Activated T-cell treated with anti-CD3 and anti-CD28 coated beads, Interleukin-2, amount 50 U/mL, for 72 hours (primary cell): ENCODE measurements around the gene DOCK11. TPM values are rescaled to one million over a fixed set of nuclear protein-coding genes. Genes with fewer than 3 reads are reported as not detected.
"Not testable (repeated sequence)": the region's sequence is repeated elsewhere in the genome, so short reads cannot be mapped to it uniquely, and the experiment has no call there.

Experiments used
- ATAC-seq, 2 donors: fragments of 150-1000 bp; cut with Tn5 transposase; replicated peaks in 1 of 2; 2 replicates each; pipeline ENCODE4 v1.10.0; 2021; ENCODE audit warnings: moderate library complexity in 2 of 2, mild to moderate bottlenecking in 1 of 2
- DNase-seq, 2 donors: peaks; one replicate each; pipeline ENCODE4 v3.0.0; 2021 to 2022; ENCODE audit warnings: mixed read lengths in 1 of 2
- H3K27ac Mint-ChIP-seq: one replicate; pipeline ENCODE4 v1.8.0; 2022; ENCODE audit warnings: mild to moderate bottlenecking, moderate library complexity, mixed read lengths
- H3K27me3 Mint-ChIP-seq: one replicate; pipeline ENCODE4 v1.8.0; 2022; ENCODE audit warnings: low read depth, mixed read lengths
- H3K36me3 Mint-ChIP-seq, 2 donors: one replicate each; pipeline ENCODE4 v1.8.0; 2022; ENCODE audit warnings: mixed read lengths in 2 of 2, mild to moderate bottlenecking in 1 of 2; ENCODE audit not compliant: insufficient read depth in 2 of 2
- H3K4me1 Mint-ChIP-seq: one replicate; pipeline ENCODE4 v1.8.0; 2022; ENCODE audit warnings: low read depth, mixed read lengths
- H3K4me3 Mint-ChIP-seq, 2 donors: one replicate each; pipeline ENCODE4 v1.8.0; 2022; ENCODE audit warnings: mild to moderate bottlenecking in 2 of 2, mixed read lengths in 2 of 2, moderate library complexity in 2 of 2
- H3K9me3 Mint-ChIP-seq, 2 donors: one replicate each; pipeline ENCODE4 v1.8.0; 2022; ENCODE audit warnings: mixed read lengths in 2 of 2
- total RNA-seq, 2 donors: library from RNA; stranded (reverse); gene quantifications; one replicate each; pipeline ENCODE4 v1.2.3, GENCODE V29; 2022

Gene DOCK11
- total RNA-seq, 2 donors from 2014 or later, result 65.2 to 71.0 TPM

DNA sequence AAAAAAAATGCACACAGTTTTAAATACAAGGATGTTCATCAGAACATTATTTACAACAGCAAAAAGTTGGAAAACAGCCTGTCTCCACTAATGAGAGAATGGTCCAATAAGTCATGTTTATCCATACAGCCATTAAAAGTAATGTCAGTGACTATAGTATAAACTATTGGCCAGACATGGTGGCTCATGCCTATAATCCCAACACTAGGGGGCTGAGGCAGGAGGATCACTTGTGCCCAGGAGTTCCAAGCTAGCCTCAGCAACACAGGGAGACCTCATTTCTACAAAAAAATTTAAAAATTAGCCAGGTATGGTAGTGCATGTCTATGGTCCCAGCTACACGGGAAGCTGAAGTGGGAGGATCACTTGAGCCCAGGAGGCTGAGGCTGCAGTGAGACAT, 183.7 kb downstream of the DOCK11 start:
- no peaks in the 10 kb centered on the region for H3K27me3 Mint-ChIP-seq

DNA sequence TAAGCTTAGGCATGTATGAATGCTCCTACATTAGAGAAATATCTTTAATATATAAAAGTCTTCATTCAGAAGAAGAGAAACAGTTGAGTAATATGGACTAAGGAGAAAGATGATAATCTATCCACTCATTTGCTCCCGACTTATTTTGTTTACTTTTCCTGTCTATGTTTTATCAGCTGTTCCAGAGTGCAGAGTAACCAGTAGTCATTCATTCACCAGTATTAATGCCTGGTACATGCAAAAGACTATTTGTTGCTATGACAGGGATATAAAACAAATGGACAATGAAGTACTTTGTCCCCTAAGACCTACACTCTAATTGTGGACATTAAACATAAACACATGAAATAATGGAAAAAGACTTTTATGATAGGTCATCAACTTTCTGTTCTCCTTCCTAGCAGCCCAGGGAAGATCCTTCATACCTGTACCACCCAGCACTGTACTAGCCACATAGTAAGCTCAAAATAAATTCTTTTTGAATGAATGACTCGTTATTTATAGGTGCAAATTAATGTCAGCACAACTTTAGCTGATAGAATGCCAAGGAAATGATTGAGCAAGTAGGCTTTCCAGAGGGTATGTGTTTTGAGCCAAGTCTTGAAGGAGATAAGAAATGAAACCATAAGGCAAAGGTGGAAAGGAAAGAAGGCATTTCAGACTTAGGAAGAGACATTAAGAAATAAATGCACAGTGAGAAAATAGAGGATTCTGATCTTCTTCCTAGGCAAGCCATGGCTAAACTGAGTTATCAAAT, 186.8 kb downstream of the DOCK11 start:
- Mint-ChIP-seq H3K27me3 (no peaks in the 10 kb centered on the region), H3K27ac (peak overlapping the region; percentile 17), H3K4me3 (no peak overlapping the region), H3K36me3 (no peaks in the 10 kb centered on the region), H3K9me3 (no peaks in the 10 kb centered on the region), H3K4me1 (no peaks in the 10 kb centered on the region)
- ATAC-seq, result no peak
- DNase-seq, result no peak

More for the DNA sequence above, 183.7 kb downstream of the DOCK11 start:
- ATAC-seq (no peak), DNase-seq (no peak)
- Mint-ChIP-seq H3K4me3 (no peak overlapping the region), H3K36me3 (no peaks in the 10 kb centered on the region), H3K9me3 (no peaks in the 10 kb centered on the region), H3K27ac (no peak overlapping the region), H3K4me1 (no peaks in the 10 kb centered on the region)

GRCh38 chrX:118685393-118685792, 189.8 kb downstream of the DOCK11 start:
- ATAC-seq, result no peak
- Mint-ChIP-seq H3K4me1 (no peaks in the 10 kb centered on the region), H3K4me3 (no peak overlapping the region), H3K27ac (no peak overlapping the region), H3K36me3 (peaks cover 0 to 3% of the 10 kb centered on the region in 2 donors), H3K9me3 (no peaks in the 10 kb centered on the region), H3K27me3 (no peaks in the 10 kb centered on the region)
- no peak for DNase-seq

DNA sequence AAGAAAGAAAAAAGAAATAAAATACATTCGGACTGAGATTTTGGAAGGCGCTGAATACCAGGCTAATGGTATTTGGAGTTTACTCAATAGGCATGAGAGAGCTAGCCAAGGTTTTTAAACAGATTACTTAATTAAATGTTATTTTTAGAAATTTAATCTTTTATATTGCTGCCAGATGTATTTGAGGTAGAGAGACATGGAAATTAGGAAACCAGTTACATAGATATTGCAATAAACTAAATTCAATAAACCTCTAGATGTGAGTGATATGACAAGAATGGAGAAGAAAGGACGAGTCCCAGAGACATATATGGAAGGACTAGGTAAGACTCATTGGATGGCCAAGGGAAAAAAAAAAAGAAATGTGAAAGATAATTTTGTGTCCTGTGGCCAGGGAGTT, 193.3 kb downstream of the DOCK11 start:
- Mint-ChIP-seq H3K4me1 (no peaks in the 10 kb centered on the region), H3K9me3 (no peaks in the 10 kb centered on the region), H3K27me3 (no peaks in the 10 kb centered on the region), H3K27ac (no peak overlapping the region), H3K4me3 (no peak overlapping the region), H3K36me3 (peaks cover 0 to 3% of the 10 kb centered on the region in 2 donors)
- ATAC-seq (no peak), DNase-seq (no peak)

DNA sequence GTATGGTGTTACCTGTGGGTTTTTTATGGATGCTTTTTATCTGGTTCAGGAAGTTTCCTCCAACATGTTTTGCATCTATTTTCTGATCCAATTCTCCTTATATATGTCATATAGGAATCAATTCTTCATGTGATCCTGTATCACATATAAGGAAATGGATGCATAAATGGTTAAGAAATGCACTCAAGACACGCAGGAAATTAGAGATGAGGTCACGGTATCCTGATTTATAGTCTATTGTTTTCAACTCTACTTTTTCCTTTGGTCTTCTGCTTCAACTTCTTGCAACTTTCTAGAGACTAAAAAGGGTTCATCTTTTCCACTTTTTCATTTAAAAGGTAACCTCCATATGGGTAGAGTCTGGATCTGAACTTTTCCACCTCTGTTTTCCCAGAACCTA, 198.2 kb downstream of the DOCK11 start:
- no peaks in the 10 kb centered on the region for H3K36me3 Mint-ChIP-seq
- DNase-seq, result no peak
- H3K4me3 Mint-ChIP-seq, result no peak overlapping the region
- H3K9me3 Mint-ChIP-seq, result no peaks in the 10 kb centered on the region
- peaks cover 9% of the 10 kb centered on the region for H3K27me3 Mint-ChIP-seq
- no peaks in the 10 kb centered on the region for H3K4me1 Mint-ChIP-seq
- no peak for ATAC-seq
- no peak overlapping the region for H3K27ac Mint-ChIP-seq

GRCh38 chrX:118694638-118695037, 199.0 kb downstream of the DOCK11 start:
- Mint-ChIP-seq H3K4me3 (no peak overlapping the region), H3K4me1 (no peaks in the 10 kb centered on the region), H3K27ac (no peak overlapping the region)

GRCh38 chrX:118698516-118699170, 203.0 kb downstream of the DOCK11 start:
- Mint-ChIP-seq H3K27me3 (peaks cover 9% of the 10 kb centered on the region), H3K27ac (no peak overlapping the region), H3K4me3 (no peak overlapping the region), H3K36me3 (no peaks in the 10 kb centered on the region), H3K9me3 (no peaks in the 10 kb centered on the region), H3K4me1 (no peaks in the 10 kb centered on the region)
- no peak for ATAC-seq
- DNase-seq, result no peak

More at GRCh38 chrX:118694638-118695037, 199.0 kb downstream of the DOCK11 start:
- ATAC-seq (no peak), DNase-seq (no peak)
- H3K27me3 Mint-ChIP-seq, result peaks cover 9% of the 10 kb centered on the region
- H3K9me3 Mint-ChIP-seq, result no peaks in the 10 kb centered on the region
- H3K36me3 Mint-ChIP-seq, result no peaks in the 10 kb centered on the region

- Mint-ChIP-seq H3K27me3 (no peaks in the 10 kb centered on the region), H3K4me1 (no peaks in the 10 kb centered on the region), H3K36me3 (no peaks in the 10 kb centered on the region), H3K9me3 (no peaks in the 10 kb centered on the region), H3K27ac (no peak overlapping the region), H3K4me3 (no peak overlapping the region)
- ATAC-seq, result peak; percentile 38 to 40
- no peak for DNase-seq
Measured at GRCh38 chrX:118702741-118703140, 207.1 kb downstream of the DOCK11 start.

GRCh38 chrX:118706681-118707080, 211.1 kb downstream of the DOCK11 start:
- no peak for ATAC-seq
- H3K4me1 Mint-ChIP-seq, result no peaks in the 10 kb centered on the region
- no peak for DNase-seq
- no peaks in the 10 kb centered on the region for H3K27me3 Mint-ChIP-seq
- no peak overlapping the region for H3K27ac Mint-ChIP-seq
- no peaks in the 10 kb centered on the region for H3K36me3 Mint-ChIP-seq
- no peak overlapping the region for H3K4me3 Mint-ChIP-seq
- H3K9me3 Mint-ChIP-seq, result no peaks in the 10 kb centered on the region

DNA sequence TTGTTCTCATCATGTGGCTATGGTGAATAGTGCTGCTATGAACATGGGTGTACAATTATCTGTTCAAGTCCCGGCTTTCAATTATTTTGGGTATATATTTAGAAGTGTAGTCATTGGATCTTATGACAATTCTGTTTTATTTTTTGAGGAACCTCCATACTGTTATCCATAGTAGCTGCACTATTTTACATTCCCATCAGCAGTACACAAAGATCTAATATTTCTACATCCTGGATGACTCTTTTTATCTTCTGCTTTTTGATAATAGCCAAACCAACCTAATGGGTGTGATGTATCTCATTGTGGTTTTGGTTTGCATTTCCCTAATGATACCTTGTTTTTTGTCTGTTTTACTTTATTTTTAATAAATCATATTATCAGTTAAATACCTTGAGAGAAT, 218.9 kb downstream of the DOCK11 start:
- H3K4me1 Mint-ChIP-seq, result no peaks in the 10 kb centered on the region
- H3K27me3 Mint-ChIP-seq, result peaks cover 7% of the 10 kb centered on the region
- H3K4me3 Mint-ChIP-seq, result no peak overlapping the region
- H3K36me3 Mint-ChIP-seq, result no peaks in the 10 kb centered on the region
- H3K27ac Mint-ChIP-seq, result no peak overlapping the region
- DNase-seq (no peak), ATAC-seq (no peak)
- H3K9me3 Mint-ChIP-seq, result no peaks in the 10 kb centered on the region

- ATAC-seq, result not testable (repeated sequence)
Measured at GRCh38 chrX:118715917-118716316, 220.3 kb downstream of the DOCK11 start.

DNA sequence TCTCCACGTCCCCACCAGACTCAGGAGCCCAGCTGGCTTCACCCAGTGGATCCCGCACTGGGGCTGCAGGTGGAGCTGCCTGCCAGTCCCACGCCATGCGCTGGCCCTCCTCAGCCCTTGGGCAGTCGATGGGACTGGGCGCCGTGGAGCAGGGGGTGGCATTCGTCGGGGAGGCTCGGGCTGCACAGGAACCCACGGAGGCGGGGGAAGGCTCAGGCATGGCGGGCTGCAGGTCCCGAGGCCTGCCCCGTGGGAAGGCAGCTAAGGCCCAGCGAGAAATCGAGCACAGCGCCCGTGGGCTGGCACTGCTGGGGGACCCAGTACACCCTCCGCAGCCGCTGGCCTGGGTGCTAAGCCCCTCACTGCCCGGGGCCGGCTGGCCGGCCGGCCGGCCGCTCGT, 221.2 kb downstream of the DOCK11 start:
- not testable (repeated sequence) for DNase-seq, H3K27me3 Mint-ChIP-seq, H3K4me3 Mint-ChIP-seq, H3K27ac Mint-ChIP-seq, ATAC-seq, H3K9me3 Mint-ChIP-seq, H3K36me3 Mint-ChIP-seq, H3K4me1 Mint-ChIP-seq

More at GRCh38 chrX:118715917-118716316, 220.3 kb downstream of the DOCK11 start:
- not testable (repeated sequence) for H3K27me3 Mint-ChIP-seq, H3K27ac Mint-ChIP-seq, H3K36me3 Mint-ChIP-seq, H3K4me1 Mint-ChIP-seq, DNase-seq, H3K9me3 Mint-ChIP-seq
- H3K4me3 Mint-ChIP-seq, result peak overlapping the region in 1 of 2 donors; percentile 39

GRCh38 chrX:118717678-118718391, 222.2 kb downstream of the DOCK11 start:
- Mint-ChIP-seq H3K27ac (no peak overlapping the region), H3K27me3 (peaks cover 14% of the 10 kb centered on the region), H3K4me1 (no peaks in the 10 kb centered on the region), H3K36me3 (no peaks in the 10 kb centered on the region), H3K4me3 (no peak overlapping the region), H3K9me3 (no peaks in the 10 kb centered on the region)
- no peak for DNase-seq
- no peak for ATAC-seq
